Liver (tissue), 3 donors: ENCODE data around the gene RAB22A.

Experiments used
- ATF3 ChIP-seq: IDR thresholded peaks from 2 replicates; pipeline ENCODE4 v1.6.1; 2016; ENCODE audit warnings: antibody characterized with exemption
- EGR1 ChIP-seq, 2 donors: IDR thresholded peaks; 2 replicates each; pipeline ENCODE4 v1.6.1; 2016 to 2018; ENCODE audit warnings: antibody characterized with exemption in 2 of 2, low read depth in 2 of 2
- GABPA ChIP-seq, 2 donors: IDR thresholded peaks in 1 of 2; conservative IDR thresholded peaks in 1 of 2; 2 replicates each; pipeline ENCODE4 v1.6.1; 2016; ENCODE audit warnings: antibody characterized with exemption in 2 of 2, mild to moderate bottlenecking in 1 of 2, moderate library complexity in 1 of 2
- HNF4A ChIP-seq, 2 donors: conservative IDR thresholded peaks; 2 replicates each; pipeline ENCODE4 v1.6.1; 2016; ENCODE audit warnings: antibody characterized with exemption in 2 of 2, mild to moderate bottlenecking in 2 of 2
- HNF4G ChIP-seq: IDR thresholded peaks from 2 replicates; pipeline ENCODE4 v1.6.1; 2016; ENCODE audit warnings: antibody characterized with exemption
- JUND ChIP-seq, 2 donors: IDR thresholded peaks; 2 replicates each; pipeline ENCODE4 v1.6.1; 2016; ENCODE audit warnings: antibody characterized with exemption in 2 of 2
- MAX ChIP-seq: IDR thresholded peaks from 2 replicates; pipeline ENCODE4 v1.6.1; 2016; ENCODE audit warnings: antibody characterized with exemption
- RAD21 ChIP-seq, 2 donors: IDR thresholded peaks; 2 replicates each; pipeline ENCODE4 v1.6.1; 2016; ENCODE audit warnings: antibody characterized with exemption in 2 of 2, mild to moderate bottlenecking in 2 of 2
- REST ChIP-seq: IDR thresholded peaks from 2 replicates; pipeline ENCODE4 v1.6.1; 2016; ENCODE audit warnings: antibody characterized with exemption, mild to moderate bottlenecking
- TAF1 ChIP-seq: conservative IDR thresholded peaks from 2 replicates; pipeline ENCODE4 v1.6.1; 2016; ENCODE audit warnings: antibody characterized with exemption, mild to moderate bottlenecking
- YY1 ChIP-seq: IDR thresholded peaks from 2 replicates; pipeline ENCODE4 v1.6.1; 2016; ENCODE audit warnings: antibody characterized with exemption, mild to moderate bottlenecking
- ZBTB33 ChIP-seq: IDR thresholded peaks from 2 replicates; pipeline ENCODE4 v1.6.1; 2016; ENCODE audit warnings: antibody characterized with exemption
- TF ChIP-seq, protein P1 (sequence below): fragments of 150-350 bp; IDR thresholded peaks from 2 replicates; pipeline ENCODE4 v1.5.1; 2017; ENCODE audit warnings: improper control_type of control experiment, low read depth, low read length; ENCODE audit not compliant: missing input control
- donor health status: healthy.
- donor health status: healthy.

DNA sequence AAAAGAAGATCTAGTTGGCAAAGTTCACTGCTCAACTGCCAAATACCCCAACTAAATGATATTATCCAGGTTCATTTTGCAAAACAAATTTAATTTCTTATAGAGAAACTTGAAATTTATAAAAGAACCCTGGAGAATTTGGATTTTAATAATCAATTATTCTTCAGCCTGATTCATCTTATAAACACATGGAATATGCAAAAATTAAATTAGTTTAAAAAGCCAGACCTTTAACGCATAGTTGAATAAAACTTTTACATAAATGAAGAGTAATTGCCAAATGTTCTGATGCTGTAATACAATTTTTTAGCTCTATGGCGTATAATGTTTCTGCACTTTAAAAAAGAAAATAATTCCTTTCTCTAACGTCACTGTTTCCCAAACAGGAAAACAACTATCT is 47.9 kb upstream of the RAB22A start:
- TF ChIP-seq, protein P1, sequence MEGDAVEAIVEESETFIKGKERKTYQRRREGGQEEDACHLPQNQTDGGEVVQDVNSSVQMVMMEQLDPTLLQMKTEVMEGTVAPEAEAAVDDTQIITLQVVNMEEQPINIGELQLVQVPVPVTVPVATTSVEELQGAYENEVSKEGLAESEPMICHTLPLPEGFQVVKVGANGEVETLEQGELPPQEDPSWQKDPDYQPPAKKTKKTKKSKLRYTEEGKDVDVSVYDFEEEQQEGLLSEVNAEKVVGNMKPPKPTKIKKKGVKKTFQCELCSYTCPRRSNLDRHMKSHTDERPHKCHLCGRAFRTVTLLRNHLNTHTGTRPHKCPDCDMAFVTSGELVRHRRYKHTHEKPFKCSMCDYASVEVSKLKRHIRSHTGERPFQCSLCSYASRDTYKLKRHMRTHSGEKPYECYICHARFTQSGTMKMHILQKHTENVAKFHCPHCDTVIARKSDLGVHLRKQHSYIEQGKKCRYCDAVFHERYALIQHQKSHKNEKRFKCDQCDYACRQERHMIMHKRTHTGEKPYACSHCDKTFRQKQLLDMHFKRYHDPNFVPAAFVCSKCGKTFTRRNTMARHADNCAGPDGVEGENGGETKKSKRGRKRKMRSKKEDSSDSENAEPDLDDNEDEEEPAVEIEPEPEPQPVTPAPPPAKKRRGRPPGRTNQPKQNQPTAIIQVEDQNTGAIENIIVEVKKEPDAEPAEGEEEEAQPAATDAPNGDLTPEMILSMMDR, result no peak
- TF ChIP-seq GABPA (IDR thresholded peaks at IDR 0.05 in 1 of 2, conservative IDR thresholded peaks at IDR 0.05 in 1 of 2) (no peak), ATF3 (no peak), YY1 (no peak), TAF1 (no peak), HNF4A (conservative IDR thresholded peaks at IDR 0.05) (no peak), RAD21 (IDR thresholded peaks at IDR 0.05) (no peak), ZBTB33 (no peak), HNF4G (no peak), JUND (IDR thresholded peaks at IDR 0.05) (no peak), MAX (no peak), REST (no peak), EGR1 (IDR thresholded peaks at IDR 0.05; ENCODE audit: low read depth in 2 of 2) (no peak)
